Measurements from ENCODE around the gene KRTAP4-6.
"Not testable (repeated sequence)": the region's sequence is repeated elsewhere in the genome, so short reads cannot be mapped to it uniquely, and the experiment has no call there.

KRTAP4-6 gene

GRCh38 chr17:41103896-41104295, 36.4 kb downstream of the KRTAP4-6 start:
- no peak for TF ChIP-seq CTCF (IDR thresholded peaks at IDR 0.05)
- no peak overlapping the region for H3K27ac ChIP-seq
- no peaks in the 10 kb centered on the region for H3K9me3 ChIP-seq
- H3K36me3 ChIP-seq: no peaks in the 10 kb centered on the region
- H3K27me3 ChIP-seq: no peaks in the 10 kb centered on the region
- H3K4me1 ChIP-seq (ENCODE audit: control insufficient read depth in 1 of 2, insufficient read depth in 1 of 2, low read depth in 1 of 2, low read length in 1 of 2): no peaks in the 10 kb centered on the region
- no peak overlapping the region for H3K4me3 ChIP-seq (ENCODE audit: low read depth in 1 of 2, low read length in 1 of 2)

- Histone ChIP-seq H3K4me1 (ENCODE audit: control insufficient read depth in 1 of 2, insufficient read depth in 1 of 2, low read depth in 1 of 2, low read length in 1 of 2) (no peaks in the 10 kb centered on the region), H3K27me3 (no peaks in the 10 kb centered on the region), H3K9me3 (no peaks in the 10 kb centered on the region), H3K36me3 (no peaks in the 10 kb centered on the region), H3K27ac (no peak within 1 kb of the TSS), H3K4me3 (ENCODE audit: low read depth in 1 of 2, low read length in 1 of 2) (no peak within 1 kb of the TSS)
- TF ChIP-seq CTCF (IDR thresholded peaks at IDR 0.05): no peak
Observed at GRCh38 chr17:41101586-41102259, 38.6 kb downstream of the KRTAP4-6 start, which contains the start of gene KRTAP4-16. TSS of gene KRTAP4-16 (minus strand) at chr17:41102209. CDS start at chr17:41102209, 0 bp downstream.

GRCh38 chr17:41099682-41100480, 40.5 kb downstream of the KRTAP4-6 start:
- H3K4me1 ChIP-seq (ENCODE audit: control insufficient read depth in 1 of 2, insufficient read depth in 1 of 2, low read depth in 1 of 2, low read length in 1 of 2); H3K27ac ChIP-seq; H3K27me3 ChIP-seq; H3K4me3 ChIP-seq (ENCODE audit: low read depth in 1 of 2, low read length in 1 of 2); H3K36me3 ChIP-seq; H3K9me3 ChIP-seq: not testable (repeated sequence)

GRCh38 chr17:41098481-41098880, 41.9 kb downstream of the KRTAP4-6 start:
- Histone ChIP-seq H3K9me3 (no peaks in the 10 kb centered on the region), H3K4me3 (ENCODE audit: low read depth in 1 of 2, low read length in 1 of 2) (no peak overlapping the region), H3K36me3 (no peaks in the 10 kb centered on the region), H3K27me3 (no peaks in the 10 kb centered on the region), H3K4me1 (ENCODE audit: control insufficient read depth in 1 of 2, insufficient read depth in 1 of 2, low read depth in 1 of 2, low read length in 1 of 2) (no peaks in the 10 kb centered on the region), H3K27ac (no peak overlapping the region)
- no peak for TF ChIP-seq CTCF (IDR thresholded peaks at IDR 0.05)

- Histone ChIP-seq H3K27ac (no peak within 1 kb of the TSS), H3K27me3 (no peaks in the 10 kb centered on the region), H3K4me1 (ENCODE audit: control insufficient read depth in 1 of 2, insufficient read depth in 1 of 2, low read depth in 1 of 2, low read length in 1 of 2) (no peaks in the 10 kb centered on the region), H3K4me3 (ENCODE audit: low read depth in 1 of 2, low read length in 1 of 2) (no peak within 1 kb of the TSS), H3K36me3 (no peaks in the 10 kb centered on the region), H3K9me3 (no peaks in the 10 kb centered on the region)
- TF ChIP-seq CTCF (IDR thresholded peaks at IDR 0.05): no peak
Observed at GRCh38 chr17:41098042-41098441, 42.3 kb downstream of the KRTAP4-6 start, which contains the start of gene KRTAP4-8. TSS of gene KRTAP4-8 (minus strand) at chr17:41098142. CDS start at chr17:41098084, 58 bp downstream.

- H3K4me3 ChIP-seq (ENCODE audit: low read depth in 1 of 2, low read length in 1 of 2): no peak overlapping the region
- TF ChIP-seq CTCF (IDR thresholded peaks at IDR 0.05): no peak
Observed at GRCh38 chr17:41096055-41096454, 44.3 kb downstream of the KRTAP4-6 start.

More at GRCh38 chr17:41096055-41096454, 44.3 kb downstream of the KRTAP4-6 start:
- H3K27me3 ChIP-seq: no peaks in the 10 kb centered on the region
- H3K27ac ChIP-seq: no peak overlapping the region
- H3K36me3 ChIP-seq: no peaks in the 10 kb centered on the region
- no peaks in the 10 kb centered on the region for H3K4me1 ChIP-seq (ENCODE audit: control insufficient read depth in 1 of 2, insufficient read depth in 1 of 2, low read depth in 1 of 2, low read length in 1 of 2)
- H3K9me3 ChIP-seq: no peaks in the 10 kb centered on the region

All from neutrophil (primary cell).